ENCODE results near the gene NCK2.

GRCh38 chr2:105786231-105787230 lies 41.8 kb downstream of the NCK2 start:
- TF ChIP-seq CTCF (IDR thresholded peaks at IDR 0.05) (no peak), POLR2A (IDR thresholded peaks at IDR 0.05) (no peak)

Data from body of pancreas (tissue), 4 donors.